Endodermal cell (in vitro differentiated cells): Measurements from ENCODE around the gene ADM5. TPM values are rescaled to one million over a fixed set of nuclear protein-coding genes. Genes with fewer than 3 reads are reported as not detected.

Source experiments
- DNase-seq: peaks from one replicate; pipeline ENCODE4 v3.0.0-alpha.2; 2017
- H3K27ac ChIP-seq: 2 replicates; pipeline ENCODE4 v1.5.1; 2013; ENCODE audit warnings: mild to moderate bottlenecking, low read depth, low read length, moderate library complexity
- H3K27me3 ChIP-seq: 2 replicates; pipeline ENCODE4 v1.6.1; 2013; ENCODE audit warnings: mild to moderate bottlenecking, low read length, moderate library complexity; ENCODE audit not compliant: insufficient read depth, control insufficient read depth, poor library complexity, severe bottlenecking
- H3K36me3 ChIP-seq: 2 replicates; pipeline ENCODE4 v1.7.0; 2013; ENCODE audit warnings: mild to moderate bottlenecking, low read length, moderate library complexity; ENCODE audit not compliant: control insufficient read depth, insufficient read depth
- H3K4me1 ChIP-seq: one replicate; pipeline ENCODE4 v1.7.0; 2013; ENCODE audit warnings: low read length; ENCODE audit not compliant: control insufficient read depth, insufficient read depth
- H3K4me3 ChIP-seq: 2 replicates; pipeline ENCODE4 v1.5.1; 2013; ENCODE audit warnings: mild to moderate bottlenecking, low read length, moderate library complexity
- H3K9ac ChIP-seq: 2 replicates; pipeline ENCODE4 v1.6.1; 2013; ENCODE audit warnings: mild to moderate bottlenecking, low read length, moderate library complexity; ENCODE audit not compliant: poor library complexity, severe bottlenecking; ENCODE audit errors: extremely low read depth
- H3K9me3 ChIP-seq: 2 replicates; pipeline ENCODE4 v1.6.1; 2013; ENCODE audit warnings: mild to moderate bottlenecking, low read length, moderate library complexity; ENCODE audit not compliant: control insufficient read depth
- H3K27ac Mint-ChIP-seq: 2 replicates; pipeline ENCODE4 v1.8.0; 2020; ENCODE audit warnings: mixed read lengths
- H3K27me3 Mint-ChIP-seq: 2 replicates; pipeline ENCODE4 v1.8.0; 2021; ENCODE audit warnings: mild to moderate bottlenecking, mixed read lengths; ENCODE audit not compliant: insufficient read depth
- H3K36me3 Mint-ChIP-seq: 2 replicates; pipeline ENCODE4 v1.8.0; 2020; ENCODE audit warnings: low read depth, mixed read lengths
- H3K4me1 Mint-ChIP-seq: 2 replicates; pipeline ENCODE4 v1.8.0; 2020; ENCODE audit warnings: mixed read lengths
- H3K4me3 Mint-ChIP-seq: 2 replicates; pipeline ENCODE4 v1.8.0; 2020; ENCODE audit warnings: mild to moderate bottlenecking, moderate library complexity, mixed read lengths
- H3K9me3 Mint-ChIP-seq: 2 replicates; pipeline ENCODE4 v1.8.0; 2020; ENCODE audit warnings: mild to moderate bottlenecking, mixed read lengths
- CTCF ChIP-seq: fragments of 200-600 bp; sonication (generic); conservative IDR thresholded peaks from 2 replicates; pipeline ENCODE4 v1.5.0; 2021; ENCODE audit warnings: antibody characterized with exemption, mild to moderate bottlenecking
- WGBS, 2 experiments: methylation state at CpG; one replicate each; pipeline versions ENCODE4 v1.1.5 to v1.1.7; 2013; ENCODE audit warnings: missing lambda C conversion rate in 2 of 2, mixed read lengths in 1 of 2; ENCODE audit not compliant: insufficient coverage in 1 of 2, insufficient read length in 1 of 2; 5-methylcytosine and 5-hydroxymethylcytosine counted together
- total RNA-seq, 2 donors: library from RNA; stranded (reverse); fragmentation: NEBNext Ultra II Directional in 1 of 2; extraction: Animal tissue kit (Norgen Biotek cat#: 25700) in 1 of 2; gene quantifications; 2 replicates in 1 of 2; 3 replicates in 1 of 2; pipeline ENCODE4 v1.2.1, GENCODE V29; 2021

Gene ADM5
- total RNA-seq, 2 donors from 2014 or later, result 4.6 to 7.7 TPM

- WGBS, 2 experiments, result 94% methylated on average over 13 of the region's 13 CpGs; no CpG with 5 or more reads in 1 of the 2 experiments
- H3K36me3 ChIP-seq, result peaks cover 63% of the 10 kb centered on the region
- H3K27me3 ChIP-seq, result no peaks in the 10 kb centered on the region
- H3K4me3 Mint-ChIP-seq, result no peak overlapping the region
- DNase-seq, result no peak
- H3K4me1 Mint-ChIP-seq, result no peaks in the 10 kb centered on the region
- no peak overlapping the region for H3K27ac ChIP-seq
- no peaks in the 10 kb centered on the region for H3K9me3 ChIP-seq
- H3K36me3 Mint-ChIP-seq, result peaks cover 65% of the 10 kb centered on the region
- no peaks in the 10 kb centered on the region for H3K9me3 Mint-ChIP-seq
- TF ChIP-seq CTCF, result no peak
- no peak overlapping the region for H3K27ac Mint-ChIP-seq
- H3K9ac ChIP-seq, result no peak overlapping the region
- no peaks in the 10 kb centered on the region for H3K27me3 Mint-ChIP-seq
- H3K4me3 ChIP-seq, result no peak overlapping the region
- no peaks in the 10 kb centered on the region for H3K4me1 ChIP-seq
These were observed 36.0 kb upstream of the ADM5 start for GRCh38 chr19:49653466-49653806.

- H3K27ac Mint-ChIP-seq, result no peak overlapping the region
- no peaks in the 10 kb centered on the region for H3K4me1 Mint-ChIP-seq
- no peak overlapping the region for H3K4me3 Mint-ChIP-seq
- H3K4me3 ChIP-seq, result no peak overlapping the region
- no peak for TF ChIP-seq CTCF
- H3K36me3 Mint-ChIP-seq, result peaks cover 70% of the 10 kb centered on the region
- H3K27ac ChIP-seq, result no peak overlapping the region
- no peaks in the 10 kb centered on the region for H3K9me3 ChIP-seq
- H3K36me3 ChIP-seq, result peaks cover 68% of the 10 kb centered on the region
- WGBS, 2 experiments, result 93 to 96% methylated on average over 4 to 10 of the region's 10 CpGs
- H3K4me1 ChIP-seq, result no peaks in the 10 kb centered on the region
- H3K9me3 Mint-ChIP-seq, result no peaks in the 10 kb centered on the region
- no peak overlapping the region for H3K9ac ChIP-seq
- no peaks in the 10 kb centered on the region for H3K27me3 ChIP-seq
- no peaks in the 10 kb centered on the region for H3K27me3 Mint-ChIP-seq
- DNase-seq, result no peak
These were observed 34.8 kb upstream of the ADM5 start for GRCh38 chr19:49654581-49654980.

- Mint-ChIP-seq H3K27ac (no peak overlapping the region), H3K36me3 (peaks cover 76% of the 10 kb centered on the region), H3K4me1 (no peaks in the 10 kb centered on the region)
These were observed 33.6 kb upstream of the ADM5 start for GRCh38 chr19:49655570-49656455.

More at GRCh38 chr19:49655570-49656455, 33.6 kb upstream of the ADM5 start:
- 92 to 94% methylated on average over 20 to 23 of the region's 23 CpGs for WGBS, 2 experiments
- Mint-ChIP-seq H3K4me3 (no peak overlapping the region), H3K9me3 (peaks cover 9% of the 10 kb centered on the region), H3K27me3 (no peaks in the 10 kb centered on the region)
- Histone ChIP-seq H3K27ac (no peak overlapping the region), H3K4me1 (no peaks in the 10 kb centered on the region), H3K27me3 (no peaks in the 10 kb centered on the region), H3K36me3 (peaks cover 71% of the 10 kb centered on the region), H3K9ac (no peak overlapping the region), H3K4me3 (no peak overlapping the region), H3K9me3 (peaks cover 10% of the 10 kb centered on the region)
- no peak for DNase-seq
- no peak for TF ChIP-seq CTCF
